ENCODE measurements around the gene LSAMP.

GRCh38 chr3:115805520-115805919, 639.8 kb downstream of the LSAMP start:
- TF ChIP-seq CTCF (conservative IDR thresholded peaks at IDR 0.05; ENCODE audit: low read length): no peak
- TF ChIP-seq EZH2phosphoT487 (IDR thresholded peaks at IDR 0.05; ENCODE audit: borderline replicate concordance): no peak
